Urinary bladder (tissue), 4 donors: ENCODE data around the gene CES2. TPM values are rescaled to one million over a fixed set of nuclear protein-coding genes. Genes with fewer than 3 reads are reported as not detected.
"Not testable (repeated sequence)": the region's sequence is repeated elsewhere in the genome, so short reads cannot be mapped to it uniquely, and the experiment has no call there.

Experiments
- DNase-seq: peaks from one replicate; pipeline ENCODE4 v3.0.0-alpha.2; 2015; ENCODE audit errors: extremely low spot score
- H3K27ac ChIP-seq: one replicate; pipeline ENCODE4 v1.5.1; 2013; ENCODE audit warnings: low read depth, mild to moderate bottlenecking, moderate library complexity
- H3K36me3 ChIP-seq: one replicate; pipeline ENCODE4 v1.6.1; 2013; ENCODE audit warnings: mild to moderate bottlenecking, moderate library complexity; ENCODE audit not compliant: insufficient read depth
- H3K4me1 ChIP-seq: one replicate; pipeline ENCODE4 v1.6.1; 2013; ENCODE audit warnings: mild to moderate bottlenecking, moderate library complexity; ENCODE audit not compliant: insufficient read depth
- H3K4me3 ChIP-seq: one replicate; pipeline ENCODE4 v1.5.1; 2013; ENCODE audit warnings: low read depth, low read length
- WGBS: extraction: QIAGEN DNeasy Blood & Tissue Kit; methylation state at CpG from one replicate; pipeline ENCODE4 v1.1.7; 2013; 5-methylcytosine and 5-hydroxymethylcytosine counted together
- polyA plus RNA-seq: library from polyadenylated mRNA; stranded (reverse); fragments of 200-250 nt; gene quantifications from one replicate; pipeline ENCODE4 v1.2.3, GENCODE V29; 2013
- total RNA-seq: library from RNA; depleted of rRNA; stranded (reverse); fragments of >200 nt; gene quantifications from one replicate; pipeline ENCODE4 v1.2.3, GENCODE V29; 2014
- donor health status: healthy with polysubstance abuse.
- donor health status: healthy.

CES2 gene, protein sequence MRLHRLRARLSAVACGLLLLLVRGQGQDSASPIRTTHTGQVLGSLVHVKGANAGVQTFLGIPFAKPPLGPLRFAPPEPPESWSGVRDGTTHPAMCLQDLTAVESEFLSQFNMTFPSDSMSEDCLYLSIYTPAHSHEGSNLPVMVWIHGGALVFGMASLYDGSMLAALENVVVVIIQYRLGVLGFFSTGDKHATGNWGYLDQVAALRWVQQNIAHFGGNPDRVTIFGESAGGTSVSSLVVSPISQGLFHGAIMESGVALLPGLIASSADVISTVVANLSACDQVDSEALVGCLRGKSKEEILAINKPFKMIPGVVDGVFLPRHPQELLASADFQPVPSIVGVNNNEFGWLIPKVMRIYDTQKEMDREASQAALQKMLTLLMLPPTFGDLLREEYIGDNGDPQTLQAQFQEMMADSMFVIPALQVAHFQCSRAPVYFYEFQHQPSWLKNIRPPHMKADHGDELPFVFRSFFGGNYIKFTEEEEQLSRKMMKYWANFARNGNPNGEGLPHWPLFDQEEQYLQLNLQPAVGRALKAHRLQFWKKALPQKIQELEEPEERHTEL
- 12.9 TPM for total RNA-seq
- polyA plus RNA-seq = 32.5 TPM

GRCh38 chr16:66935314-66936011 is at the start of gene CES2:
TSS of gene CES2 (plus strand) at chr16:66935516. CDS start at chr16:66935636, 120 bp downstream.
- WGBS = 22% methylated on average over 44 of the region's 44 CpGs
- Histone ChIP-seq H3K4me1 (no peaks in the 10 kb centered on the region), H3K27ac (peak within 1 kb of the TSS; percentile 92), H3K4me3 (peak within 1 kb of the TSS; percentile 83), H3K36me3 (no peaks in the 10 kb centered on the region)
- no peak for DNase-seq

GRCh38 chr16:66886321-66886720 is 49.0 kb upstream of the CES2 start:
- 36% methylated on average over 2 of the region's 2 CpGs for WGBS
- no peaks in the 10 kb centered on the region for H3K4me1 ChIP-seq

GRCh38 chr16:66886914-66887313 is 48.4 kb upstream of the CES2 start:
- Histone ChIP-seq H3K4me1 (no peaks in the 10 kb centered on the region), H3K36me3 (no peaks in the 10 kb centered on the region), H3K27ac (no peak overlapping the region), H3K4me3 (no peak overlapping the region)
- DNase-seq = no peak
- WGBS = 67% methylated on average over 3 of the region's 3 CpGs

More at GRCh38 chr16:66886321-66886720, 49.0 kb upstream of the CES2 start:
- no peak for DNase-seq
- H3K4me3 ChIP-seq = no peak overlapping the region
- H3K27ac ChIP-seq = no peak overlapping the region
- no peaks in the 10 kb centered on the region for H3K36me3 ChIP-seq

- DNase-seq = no peak
- Histone ChIP-seq H3K36me3 (no peaks in the 10 kb centered on the region), H3K4me1 (no peaks in the 10 kb centered on the region), H3K4me3 (no peak overlapping the region), H3K27ac (no peak overlapping the region)
- 91% methylated on average over 6 of the region's 6 CpGs for WGBS
Measured at GRCh38 chr16:66888647-66889615, 46.4 kb upstream of the CES2 start.

DNA sequence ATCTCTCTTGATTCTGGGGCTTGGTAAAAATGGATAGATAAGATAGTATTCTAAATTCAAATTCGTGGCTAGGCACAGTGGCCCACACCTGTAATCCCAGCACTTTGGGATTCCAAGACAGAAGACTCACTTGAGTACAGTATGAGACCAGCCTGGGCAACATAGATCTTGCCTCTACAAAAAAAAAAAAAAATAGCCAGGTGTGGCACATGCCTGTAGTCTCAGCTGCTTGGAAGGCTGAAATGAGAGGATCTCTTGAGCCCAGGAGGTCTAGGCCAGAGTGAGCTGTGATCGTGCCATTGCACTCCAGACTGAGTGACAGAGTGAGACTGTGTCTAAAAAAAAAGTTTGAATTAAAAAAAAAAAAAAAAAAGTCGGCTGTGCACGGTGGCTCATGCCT is 45.7 kb upstream of the CES2 start:
- WGBS = 61% methylated on average over 4 of the region's 4 CpGs
- DNase-seq = no peak
- H3K4me3 ChIP-seq = no peak overlapping the region
- no peak overlapping the region for H3K27ac ChIP-seq
- H3K4me1 ChIP-seq = no peaks in the 10 kb centered on the region
- H3K36me3 ChIP-seq = no peaks in the 10 kb centered on the region

- H3K27ac ChIP-seq = no peak overlapping the region
- no peak for DNase-seq
- no peak overlapping the region for H3K4me3 ChIP-seq
- whole genome bisulfite sequencing = 88% methylated on average over 2 of the region's 2 CpGs
- no peaks in the 10 kb centered on the region for H3K36me3 ChIP-seq
- no peaks in the 10 kb centered on the region for H3K4me1 ChIP-seq
Measured at GRCh38 chr16:66890799-66891198, 44.5 kb upstream of the CES2 start.

- 92% methylated on average over 4 of the region's 4 CpGs for WGBS
- no peak overlapping the region for H3K4me3 ChIP-seq
- DNase-seq = no peak
Measured at GRCh38 chr16:66891360-66891759, 44.0 kb upstream of the CES2 start.

GRCh38 chr16:66891797-66892196 is 43.5 kb upstream of the CES2 start:
- no peak overlapping the region for H3K4me3 ChIP-seq
- H3K36me3 ChIP-seq = no peaks in the 10 kb centered on the region
- WGBS = 91% methylated on average over 6 of the region's 6 CpGs
- no peaks in the 10 kb centered on the region for H3K4me1 ChIP-seq
- no peak for DNase-seq
- no peak overlapping the region for H3K27ac ChIP-seq

More at GRCh38 chr16:66891360-66891759, 44.0 kb upstream of the CES2 start:
- Histone ChIP-seq H3K27ac (no peak overlapping the region), H3K4me1 (no peaks in the 10 kb centered on the region), H3K36me3 (no peaks in the 10 kb centered on the region)

- DNase-seq = no peak
- no peak overlapping the region for H3K4me3 ChIP-seq
- H3K36me3 ChIP-seq = no peaks in the 10 kb centered on the region
- no peak overlapping the region for H3K27ac ChIP-seq
- WGBS = 66% methylated on average over 2 of the region's 2 CpGs
- H3K4me1 ChIP-seq = no peaks in the 10 kb centered on the region
Measured at GRCh38 chr16:66894055-66894454, 41.3 kb upstream of the CES2 start.

GRCh38 chr16:66894948-66895688 is 40.2 kb upstream of the CES2 start:
- no peak overlapping the region for H3K4me3 ChIP-seq
- H3K27ac ChIP-seq = no peak overlapping the region
- H3K4me1 ChIP-seq = peaks cover 2% of the 10 kb centered on the region
- no peak for DNase-seq
- no peaks in the 10 kb centered on the region for H3K36me3 ChIP-seq
- 36% methylated on average over 11 of the region's 11 CpGs for whole genome bisulfite sequencing

DNA sequence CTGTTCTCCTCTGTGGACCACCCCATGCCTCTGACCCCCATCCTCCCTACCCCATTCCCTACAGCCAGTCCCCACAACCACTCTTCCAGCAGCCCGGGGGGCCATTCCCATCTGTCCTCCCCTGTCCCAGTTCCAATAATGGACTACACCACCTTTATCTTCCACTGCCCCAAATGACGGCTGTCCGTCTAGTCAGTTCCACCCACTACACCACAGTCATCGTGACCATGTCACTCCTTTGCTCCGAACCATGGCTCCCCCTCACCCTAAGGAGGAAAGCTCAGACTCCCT is 39.7 kb upstream of the CES2 start:
- DNase-seq = no peak
- H3K4me3 ChIP-seq = no peak overlapping the region
- H3K4me1 ChIP-seq = peaks cover 2% of the 10 kb centered on the region
- no peak overlapping the region for H3K27ac ChIP-seq
- no peaks in the 10 kb centered on the region for H3K36me3 ChIP-seq
- WGBS = 83% methylated on average over 5 of the region's 5 CpGs

DNA sequence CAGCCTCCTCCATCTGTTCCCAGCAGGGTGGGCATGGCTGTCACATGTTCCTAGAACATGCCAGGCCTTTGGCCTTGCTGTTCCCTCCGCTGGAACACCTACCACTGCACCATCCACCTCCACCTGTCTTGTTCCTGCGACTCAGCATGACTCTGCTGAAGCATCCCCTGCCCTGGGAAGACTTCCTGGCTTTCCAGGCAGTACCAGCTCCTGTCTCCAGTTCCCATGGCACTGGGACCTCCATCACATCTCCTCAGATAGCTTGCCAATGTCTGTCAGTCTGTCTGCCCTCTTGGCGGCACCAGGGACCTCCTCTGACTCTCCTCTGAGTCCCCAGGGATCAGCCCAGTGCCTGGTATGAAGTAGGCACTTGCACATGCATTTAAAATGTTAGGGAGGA is 39.3 kb upstream of the CES2 start:
- DNase-seq = no peak
- H3K27ac ChIP-seq = no peak overlapping the region
- 93% methylated on average over 3 of the region's 3 CpGs for WGBS
- no peak overlapping the region for H3K4me3 ChIP-seq
- H3K36me3 ChIP-seq = no peaks in the 10 kb centered on the region
- H3K4me1 ChIP-seq = peaks cover 2% of the 10 kb centered on the region

DNA sequence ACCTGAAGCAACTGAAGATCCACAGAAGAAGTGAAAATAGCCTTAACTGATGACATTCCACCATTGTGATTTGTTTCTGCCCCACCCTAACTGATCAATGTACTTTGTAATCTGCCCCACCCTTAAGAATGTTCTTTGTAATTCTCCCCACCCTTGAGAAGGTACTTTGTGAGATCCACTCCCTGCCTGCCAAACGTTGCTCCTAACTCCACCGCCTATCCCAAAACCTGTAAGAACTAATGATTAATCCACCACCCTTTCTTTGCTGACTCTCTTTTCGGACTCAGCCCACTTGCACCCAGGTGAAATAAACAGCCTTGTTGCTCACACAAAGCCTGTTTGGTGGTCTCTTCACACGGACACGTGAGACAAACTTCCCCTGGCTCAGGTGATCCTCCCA is 38.6 kb upstream of the CES2 start:
- 85% methylated on average over 5 of the region's 5 CpGs for WGBS
- DNase-seq = not testable (repeated sequence)

More for the DNA sequence above, 38.6 kb upstream of the CES2 start:
- not testable (repeated sequence) for H3K36me3 ChIP-seq, H3K4me3 ChIP-seq, H3K4me1 ChIP-seq, H3K27ac ChIP-seq
